H1 (cell line): ENCODE results near the gene VMP1. TPM values are rescaled to one million over a fixed set of nuclear protein-coding genes. Genes with fewer than 3 reads are reported as not detected.

Experiments
- CTCF ChIA-PET: fragments of 300-600 bp; sonication (Branson Sonifier 250); formaldehyde crosslinking; loops from one replicate; lab custom pipeline; 2021; ENCODE audit not compliant: partially characterized antibody; lab: Charles Lee
- POLR2A ChIA-PET: fragments of 300-600 bp; sonication (Branson Sonifier 250); formaldehyde crosslinking; loops from one replicate; lab custom pipeline; 2021; ENCODE audit warnings: inconsistent platforms; ENCODE audit not compliant: partially characterized antibody; lab: Charles Lee
- DNase-seq, 2 experiments: peaks; one replicate each; pipeline versions ENCODE4 v3.0.0 to v3.0.0-alpha.2; 2010 to 2022; ENCODE audit warnings: low spot score in 2 of 2, low read depth in 1 of 2, mixed read lengths in 1 of 2
- FAIRE-seq: peaks from 2 replicates; lab custom pipeline; 2011; peaks lifted over from hg19 to GRCh38; lab: Jason Lieb, UNC
- H2AFZ ChIP-seq: 2 replicates; pipeline ENCODE4 v1.8.1; 2012; ENCODE audit warnings: low read length, inconsistent platforms
- H2AK5ac ChIP-seq: 2 replicates; pipeline ENCODE4 v1.6.1; 2013; ENCODE audit warnings: low read depth, low read length
- H2BK120ac ChIP-seq: replicated peaks from 2 replicates; pipeline ENCODE3; 2013; ENCODE audit warnings: low read depth, low read length, inconsistent platforms
- H2BK12ac ChIP-seq: 2 replicates; pipeline ENCODE4 v1.6.1; 2013; ENCODE audit warnings: low read depth, low read length
- H2BK15ac ChIP-seq: 2 replicates; pipeline ENCODE4 v1.6.1; 2013; ENCODE audit warnings: low read length
- H2BK20ac ChIP-seq: 2 replicates; pipeline ENCODE4 v1.6.1; 2013; ENCODE audit warnings: low read length
- H2BK5ac ChIP-seq: 2 replicates; pipeline ENCODE4 v1.6.1; 2013; ENCODE audit warnings: low read depth, low read length
- H3K14ac ChIP-seq: 2 replicates; pipeline ENCODE4 v1.6.1; 2013; ENCODE audit warnings: inconsistent platforms; ENCODE audit not compliant: insufficient read length
- H3K18ac ChIP-seq: 2 replicates; pipeline ENCODE4 v1.6.1; 2013; ENCODE audit warnings: low read length; ENCODE audit errors: extremely low read depth
- H3K23ac ChIP-seq: 2 replicates; pipeline ENCODE4 v1.6.1; 2013; ENCODE audit warnings: inconsistent platforms; ENCODE audit not compliant: insufficient read length
- H3K23me2 ChIP-seq: 2 replicates; pipeline ENCODE4 v1.6.1; 2013; ENCODE audit warnings: low read depth, low read length
- H3K27ac ChIP-seq: 2 replicates; pipeline ENCODE4 v1.6.1; 2011; ENCODE audit warnings: low read depth, low read length, inconsistent platforms
- H3K27me3 ChIP-seq, 4 experiments: replicated peaks in 1 of 4; 1 replicate in 1 of 4; 2 replicates in 3 of 4; pipeline versions ENCODE4 v1.6.1 to v1.8.1; 2011 to 2013; ENCODE audit warnings: low read length in 3 of 4, mild to moderate bottlenecking in 3 of 4, inconsistent platforms in 2 of 4, mixed read lengths in 2 of 4, moderate library complexity in 1 of 4; ENCODE audit not compliant: control insufficient read depth in 3 of 4, insufficient read depth in 3 of 4; ENCODE audit errors: extremely low read depth in 1 of 4
- H3K36me3 ChIP-seq, 4 experiments: 2 replicates each; pipeline versions ENCODE4 v1.6.1 to v1.8.1; 2011 to 2013; ENCODE audit warnings: mild to moderate bottlenecking in 4 of 4, low read length in 3 of 4, moderate library complexity in 2 of 4, control low read depth in 1 of 4, inconsistent platforms in 1 of 4; ENCODE audit not compliant: insufficient read depth in 4 of 4, control insufficient read depth in 2 of 4
- H3K4ac ChIP-seq: replicated peaks from 2 replicates; pipeline ENCODE3; 2013; ENCODE audit warnings: low read length, low read depth, mixed read lengths, inconsistent platforms; ENCODE audit not compliant: insufficient read length
- H3K4me1 ChIP-seq, 4 experiments: replicated peaks in 1 of 4; 1 replicate in 1 of 4; 2 replicates in 3 of 4; pipeline versions ENCODE4 v1.6.1 to v1.8.1; 2011 to 2013; ENCODE audit warnings: low read length in 3 of 4, inconsistent platforms in 2 of 4, mixed read lengths in 1 of 4; ENCODE audit not compliant: insufficient read depth in 4 of 4, control insufficient read depth in 3 of 4
- H3K4me2 ChIP-seq, 2 experiments: 2 replicates each; pipeline versions ENCODE4 v1.6.1 to v1.8.1; 2011 to 2013; ENCODE audit warnings: low read depth in 2 of 2, low read length in 2 of 2, control low read depth in 1 of 2, inconsistent platforms in 1 of 2, mild to moderate bottlenecking in 1 of 2; ENCODE audit not compliant: insufficient read depth in 1 of 2
- H3K4me3 ChIP-seq, 4 experiments: fragments of 200-600, 300-600 bp in 1 of 4; sonication (generic), shearing (Covaris generic), sonication (Bioruptor Twin) in 1 of 4; 2 replicates each; pipeline versions ENCODE4 v1.5.1 to v1.8.1; 2011 to 2016; ENCODE audit warnings: low read length in 4 of 4, low read depth in 3 of 4, control low read depth in 2 of 4, inconsistent platforms in 2 of 4, mild to moderate bottlenecking in 2 of 4, mixed read lengths in 1 of 4, moderate library complexity in 1 of 4; ENCODE audit not compliant: insufficient read depth in 2 of 4; ENCODE audit errors: extremely low read depth in 1 of 4
- H3K56ac ChIP-seq: replicated peaks from 2 replicates; pipeline ENCODE3; 2013; ENCODE audit warnings: low read depth, mild to moderate bottlenecking, mixed read lengths, low read length, inconsistent platforms; ENCODE audit not compliant: insufficient read length
- H3K79me1 ChIP-seq: 2 replicates; pipeline ENCODE4 v1.6.1; 2013; ENCODE audit warnings: low read depth, low read length, control low read depth
- H3K79me2 ChIP-seq, 2 experiments: 2 replicates each; pipeline versions ENCODE4 v1.6.1 to v1.8.1; 2012 to 2013; ENCODE audit warnings: low read length in 2 of 2, mild to moderate bottlenecking in 2 of 2, inconsistent platforms in 1 of 2; ENCODE audit not compliant: insufficient read depth in 2 of 2, control insufficient read depth in 1 of 2
- H3K9ac ChIP-seq, 4 experiments: replicated peaks in 1 of 4; 1 replicate in 1 of 4; 2 replicates in 3 of 4; pipeline versions ENCODE4 v1.6.1 to v1.8.1; 2011 to 2013; ENCODE audit warnings: low read depth in 3 of 4, low read length in 3 of 4, control low read depth in 2 of 4, mild to moderate bottlenecking in 2 of 4, moderate library complexity in 2 of 4, inconsistent platforms in 1 of 4; ENCODE audit errors: extremely low read depth in 1 of 4
- H3K9me3 ChIP-seq, 2 experiments: 2 replicates each; pipeline versions ENCODE4 v1.6.1 to v1.8.1; 2012 to 2013; ENCODE audit warnings: mild to moderate bottlenecking in 2 of 2, moderate library complexity in 2 of 2, control low read depth in 1 of 2, inconsistent platforms in 1 of 2, low read depth in 1 of 2, low read length in 1 of 2, mixed read lengths in 1 of 2; ENCODE audit not compliant: insufficient read depth in 2 of 2
- H4K20me1 ChIP-seq, 2 experiments: replicated peaks in 1 of 2; 2 replicates each; pipeline versions ENCODE3 to v1.8.1; 2011 to 2013; ENCODE audit warnings: inconsistent platforms in 2 of 2, low read length in 2 of 2, mild to moderate bottlenecking in 1 of 2; ENCODE audit not compliant: insufficient read depth in 2 of 2, control insufficient read depth in 1 of 2
- H4K5ac ChIP-seq: 2 replicates; pipeline ENCODE4 v1.6.1; 2013; ENCODE audit warnings: low read length, low read depth, mixed read lengths, inconsistent platforms; ENCODE audit not compliant: insufficient read length
- H4K8ac ChIP-seq: 2 replicates; pipeline ENCODE4 v1.8.0; 2013; ENCODE audit warnings: mild to moderate bottlenecking, moderate library complexity, low read length, inconsistent platforms; ENCODE audit not compliant: insufficient read depth; ENCODE audit errors: extremely low read depth
- H4K91ac ChIP-seq: replicated peaks from 2 replicates; pipeline ENCODE3; 2013; ENCODE audit warnings: low read length, mixed read lengths, inconsistent platforms; ENCODE audit not compliant: insufficient read length
- BACH1 ChIP-seq: IDR thresholded peaks from 2 replicates; pipeline ENCODE4 v1.6.1; 2012; ENCODE audit warnings: low read length, improper control_type of control experiment
- CHD1 ChIP-seq: IDR thresholded peaks from 2 replicates; pipeline ENCODE4 v1.6.1; 2012; ENCODE audit warnings: low read depth, low read length, improper control_type of control experiment
- CHD2 ChIP-seq: IDR thresholded peaks from 2 replicates; pipeline ENCODE4 v1.6.1; 2012; ENCODE audit warnings: low read length, improper control_type of control experiment
- WGBS, 2 experiments: shearing (Covaris generic) in 1 of 2; methylation state at CpG; one replicate each; pipeline versions ENCODE4 v1.1.6 to v1.1.7; 2013 to 2015; ENCODE audit warnings: low lambda C conversion rate in 2 of 2, mixed read lengths in 2 of 2, inconsistent platforms in 1 of 2, low coverage in 1 of 2, missing lambda C conversion rate in 1 of 2; ENCODE audit not compliant: insufficient replicate concordance in 2 of 2, insufficient coverage in 1 of 2, insufficient read length in 1 of 2; ENCODE audit errors: extremely low coverage in 1 of 2, missing lambda C conversion rate in 1 of 2; 5-methylcytosine and 5-hydroxymethylcytosine counted together
- polyA plus RNA-seq, 7 experiments: library from polyadenylated mRNA; depleted of rRNA in 3 of 7; stranded (reverse) in 5 of 7; unstranded in 2 of 7; fragments of >200 nt in 5 of 7; fragments of 200-250 nt in 2 of 7; gene quantifications; 1 replicate in 5 of 7; 2 replicates in 1 of 7; 4 replicates in 1 of 7; pipeline versions ENCODE4 v1.2.1 to v1.2.3, GENCODE V29; 2011 to 2013; ENCODE audit warnings: missing spikeins in 2 of 7, mixed read lengths in 2 of 7
- total RNA-seq: library from RNA; stranded (reverse); fragmentation: NEBNext Ultra II Directional; extraction: Animal tissue kit (Norgen Biotek cat#: 25700); gene quantifications from 2 replicates; pipeline ENCODE4 v1.2.1, GENCODE V29; 2021
- TF ChIP-seq, protein P1 (sequence below): IDR thresholded peaks from 2 replicates; pipeline ENCODE4 v1.6.1; 2012; ENCODE audit warnings: inconsistent platforms
- TF ChIP-seq, protein P2 (sequence below): IDR thresholded peaks from 2 replicates; pipeline ENCODE4 v1.6.1; 2011; ENCODE audit warnings: low read depth, mild to moderate bottlenecking, low read length; ENCODE audit not compliant: insufficient read depth

VMP1 gene
- total and polyA plus RNA-seq, 2 of the 8 experiments (the other 6 are each of a cell fraction or from before 2014, with no cell fraction given) = 45.0 to 92.7 TPM

DNA sequence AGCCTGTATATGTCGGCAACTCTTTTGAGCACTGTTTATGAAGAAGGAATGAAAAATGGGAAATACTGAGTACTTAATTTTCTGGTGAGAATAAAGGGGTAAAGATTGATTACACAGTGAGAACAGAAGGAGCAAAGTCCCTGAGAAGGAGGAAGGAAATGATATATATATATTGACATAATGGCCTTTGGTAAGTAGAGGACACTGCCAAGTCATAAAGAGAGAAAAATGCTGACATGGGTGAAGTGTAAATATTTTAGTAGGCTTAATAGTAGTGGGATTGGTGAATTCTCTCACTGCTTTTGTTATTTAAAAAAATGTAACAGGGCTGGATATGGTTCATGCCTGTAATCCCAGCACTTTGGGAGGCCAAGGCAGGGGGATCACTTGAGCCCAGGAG lies 16.2 kb downstream of the VMP1 start:
- Histone ChIP-seq H4K8ac (no peak overlapping the region), H4K20me1 (no peaks in the 10 kb centered on the region), H3K14ac (no peak overlapping the region), H3K23ac (no peak overlapping the region), H4K91ac (no peak overlapping the region), H2AFZ (no peak overlapping the region), H3K27me3 (no peaks in the 10 kb centered on the region), H3K4me2 (no peak overlapping the region; a peak in 1 of 4 replicates), H4K5ac (no peak overlapping the region), H3K18ac (no peak overlapping the region), H3K4me1 (0 out of 7 replicates have a peak, but pooled peaks cover 0 to 2% (median 0%) of the 10 kb centered on the region in 4 experiments), H2BK15ac (no peak overlapping the region), H3K9me3 (no peaks in the 10 kb centered on the region), H3K36me3 (no peaks in the 10 kb centered on the region), H3K79me1 (peaks cover 2% of the 10 kb centered on the region; the same call in 1 of the 2 replicates), H3K9ac (no peak overlapping the region), H3K79me2 (peaks cover 0 to 38% of the 10 kb centered on the region in 2 experiments; a peak in 2 of 4 replicates), H3K23me2 (no peaks in the 10 kb centered on the region), H2BK5ac (no peak overlapping the region), H3K56ac (no peak overlapping the region), H2BK20ac (no peak overlapping the region), H2BK120ac (no peak overlapping the region), H2AK5ac (no peak overlapping the region), H3K4me3 (no peak overlapping the region), H3K27ac (no peak overlapping the region), H2BK12ac (no peak overlapping the region), H3K4ac (no peak overlapping the region)
- WGBS, 2 experiments = 88% methylated on average over 1 of the region's 1 CpG; no CpG with 5 or more reads in 1 of the 2 experiments
- FAIRE-seq (no peak), DNase-seq (no peak)
- ChIA-PET CTCF (interaction anchor here (0.9 kb wide), 1 partner anchor 9 kb away, joined by 3 read pairs; no protein-coding TSS in a partner anchor), POLR2A (interaction anchor here (1.5 kb wide), 1 partner anchor 10 kb away, joined by 3 read pairs; no protein-coding TSS in a partner anchor)
- TF ChIP-seq, protein P1, sequence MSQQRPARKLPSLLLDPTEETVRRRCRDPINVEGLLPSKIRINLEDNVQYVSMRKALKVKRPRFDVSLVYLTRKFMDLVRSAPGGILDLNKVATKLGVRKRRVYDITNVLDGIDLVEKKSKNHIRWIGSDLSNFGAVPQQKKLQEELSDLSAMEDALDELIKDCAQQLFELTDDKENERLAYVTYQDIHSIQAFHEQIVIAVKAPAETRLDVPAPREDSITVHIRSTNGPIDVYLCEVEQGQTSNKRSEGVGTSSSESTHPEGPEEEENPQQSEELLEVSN = no peak
- no peak for TF ChIP-seq BACH1
- TF ChIP-seq CHD2 = no peak
- TF ChIP-seq, protein P2, sequence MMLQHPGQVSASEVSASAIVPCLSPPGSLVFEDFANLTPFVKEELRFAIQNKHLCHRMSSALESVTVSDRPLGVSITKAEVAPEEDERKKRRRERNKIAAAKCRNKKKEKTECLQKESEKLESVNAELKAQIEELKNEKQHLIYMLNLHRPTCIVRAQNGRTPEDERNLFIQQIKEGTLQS = no peak
- TF ChIP-seq CHD1 = no peak
